Articular chondrocyte of knee joint (primary cell): ENCODE measurements around the gene RAB42. TPM values are rescaled to one million over a fixed set of nuclear protein-coding genes. Genes with fewer than 3 reads are reported as not detected.

Experiments used
- small RNA-seq: library from RNA; depleted of rRNA; stranded (forward); fragments of <200 nt; gene quantifications from one replicate; pipeline ENCODE3, GENCODE V24; 2012
- total RNA-seq: library from RNA; depleted of rRNA; stranded (reverse); fragments of >200 nt; gene quantifications from 2 replicates; pipeline ENCODE4 v1.2.3, GENCODE V29; 2012

Gene RAB42
- total RNA-seq: 10.1 and 12.4 TPM in 2 replicates

GRCh38 chr1:28591708-28592320 is at the start of gene RAB42:
RAB42 (plus strand) TSS chr1:28592265; CDS start chr1:28592512, 247 bp downstream.

GRCh38 chr1:28552758-28553663 is 39.1 kb upstream of the RAB42 start, which contains the start of gene TRNAU1AP:
TRNAU1AP (plus strand) TSS chr1:28553085; CDS start chr1:28553111, 26 bp downstream.

GRCh38 chr1:28642847-28643635 is 51.0 kb downstream of the RAB42 start, which contains the start of gene TAF12:
TAF12 (minus strand) TSS chr1:28643067; CDS start chr1:28622081, 20,986 bp downstream.

Small RNAs within 50 kb of the gene (small RNA-seq; reads per million reads assigned to genes)
- gene SNORA16A (not detected), gene SNORA44 (not detected), gene SNORA61 (not detected), gene SNORD99 (331 reads per million, percentile 99 among the genes with 10 or more reads in this experiment)

Other genes with a start within 250 kb of the RAB42 start
- gene PHACTR4, start 222.5 kb upstream of the RAB42 start, total RNA-seq: 17.8 and 24.8 TPM in 2 replicates
- 35.3 and 40.3 TPM in 2 replicates for gene RCC1, start 86.2 kb upstream of the RAB42 start, total RNA-seq
- gene TRNAU1AP, start 39.2 kb upstream of the RAB42 start, total RNA-seq: 26.6 and 31.8 TPM in 2 replicates
- gene TAF12, start 50.8 kb downstream of the RAB42 start, total RNA-seq: 40.1 and 40.2 TPM in 2 replicates
- gene RNU11, start 56.3 kb downstream of the RAB42 start, total RNA-seq: under 0.01 TPM in 1 of 2 replicates, not detected in the other
- 9.0 and 9.3 TPM in 2 replicates for gene GMEB1, start 76.5 kb downstream of the RAB42 start, total RNA-seq
- gene YTHDF2, start 144.7 kb downstream of the RAB42 start, total RNA-seq: 64.1 and 67.0 TPM in 2 replicates
- gene OPRD1, start 219.9 kb downstream of the RAB42 start, total RNA-seq: under 0.01 TPM in 1 of 2 replicates, not detected in the other